COR-L47 (cell line): ENCODE results near the gene SLC6A17.
A peak's percentile ranks its signal among the peaks of the same experiment; 100 is the strongest.

Experiments
- DNase-seq: peaks from one replicate; lab custom pipeline; 2025; lab: John Stamatoyannopoulos, UW

SLC6A17 gene

GRCh38 chr1:110223127-110223526 lies 72.8 kb downstream of the SLC6A17 start:
- no peak for DNase-seq

DNA sequence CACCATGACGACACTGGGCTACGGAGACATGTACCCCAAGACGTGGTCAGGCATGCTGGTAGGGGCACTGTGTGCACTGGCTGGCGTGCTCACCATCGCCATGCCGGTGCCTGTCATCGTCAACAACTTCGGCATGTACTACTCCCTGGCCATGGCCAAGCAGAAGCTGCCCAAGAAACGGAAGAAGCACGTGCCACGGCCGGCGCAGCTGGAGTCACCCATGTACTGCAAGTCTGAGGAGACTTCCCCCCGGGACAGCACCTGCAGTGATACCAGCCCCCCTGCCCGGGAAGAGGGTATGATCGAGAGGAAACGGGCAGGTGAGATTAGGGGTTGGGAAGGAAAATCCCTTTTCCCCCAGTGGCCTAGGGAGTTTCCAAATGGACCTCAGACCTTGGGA lies 73.3 kb downstream of the SLC6A17 start:
- DNase-seq = no peak

GRCh38 chr1:110224240-110224995 lies 74.1 kb downstream of the SLC6A17 start:
- no peak for DNase-seq

- no peak for DNase-seq
Observed at GRCh38 chr1:110225212-110225611, 74.9 kb downstream of the SLC6A17 start.

DNA sequence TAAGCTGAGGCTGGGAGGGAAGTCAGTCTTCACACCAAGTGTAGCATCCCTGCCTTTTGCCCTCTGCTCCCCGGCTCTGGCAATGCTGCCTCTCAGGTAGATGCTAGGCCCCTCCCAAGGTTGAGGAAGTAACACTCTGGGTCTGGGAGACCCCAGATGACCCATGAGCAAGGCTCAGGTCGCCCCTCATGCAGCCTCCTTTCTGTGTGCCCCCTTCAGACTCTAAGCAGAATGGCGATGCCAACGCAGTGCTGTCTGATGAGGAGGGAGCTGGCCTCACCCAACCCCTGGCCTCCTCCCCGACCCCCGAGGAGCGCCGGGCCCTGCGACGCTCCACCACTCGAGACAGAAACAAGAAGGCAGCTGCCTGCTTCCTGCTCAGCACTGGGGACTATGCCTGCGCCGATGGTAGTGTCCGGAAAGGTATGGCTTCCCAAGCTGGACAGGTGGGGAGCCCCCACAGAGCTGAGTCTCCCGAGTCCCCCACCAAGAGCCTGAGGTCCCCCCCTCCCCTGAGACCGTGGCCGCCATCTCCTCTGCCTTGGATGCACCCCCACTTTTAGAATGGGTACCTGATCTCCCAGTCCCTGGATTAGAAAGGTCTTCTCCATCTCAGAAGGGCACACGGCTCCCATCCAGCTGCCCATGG lies 75.6 kb downstream of the SLC6A17 start:
- DNase-seq = no peak

DNA sequence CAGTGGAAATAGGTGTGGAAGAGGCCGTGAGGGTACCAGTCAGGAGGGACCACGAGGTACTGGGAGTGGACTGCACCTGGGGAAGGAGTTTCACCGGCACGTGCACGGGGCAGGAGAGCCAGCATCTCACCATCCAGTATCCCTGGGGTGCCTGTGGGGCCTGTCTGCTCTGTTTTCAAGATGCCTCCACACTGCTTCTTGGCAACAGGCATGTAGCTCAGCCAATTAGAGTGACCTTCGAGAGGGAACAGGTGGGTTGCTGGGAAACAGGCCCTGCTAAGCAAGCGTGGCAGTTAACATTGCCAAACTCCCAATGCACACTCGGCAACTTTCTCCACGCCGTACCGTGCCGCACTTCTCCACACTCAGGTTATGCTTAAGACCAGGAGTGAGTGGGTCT lies 77.5 kb downstream of the SLC6A17 start:
- DNase-seq = no peak

DNA sequence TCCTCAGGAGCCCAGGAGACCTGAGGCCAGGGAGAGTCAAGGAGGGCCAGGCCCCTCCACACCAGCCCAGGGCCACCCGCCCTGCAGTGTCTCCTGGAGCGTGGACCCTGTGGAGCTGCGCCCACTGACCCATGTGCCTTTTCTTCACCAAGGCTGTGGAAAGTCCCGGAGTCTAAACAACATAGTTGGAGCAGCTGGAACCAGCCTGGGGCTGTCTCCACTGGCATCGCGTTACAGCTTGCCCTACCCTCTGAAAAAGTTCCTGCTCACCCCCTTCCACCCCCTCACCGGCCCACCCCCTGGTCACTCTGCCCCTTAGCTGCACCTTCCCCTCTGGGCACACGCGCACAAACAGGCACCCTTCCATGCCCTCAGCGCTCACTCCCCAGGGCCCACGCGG lies 78.1 kb downstream of the SLC6A17 start:
- DNase-seq = no peak

GRCh38 chr1:110228869-110229268 lies 78.6 kb downstream of the SLC6A17 start:
- DNase-seq = no peak

- DNase-seq = peak; percentile 89
Observed at GRCh38 chr1:110229348-110230001, 79.2 kb downstream of the SLC6A17 start.

- DNase-seq = no peak
Observed at GRCh38 chr1:110230381-110231199, 80.3 kb downstream of the SLC6A17 start.

GRCh38 chr1:110233861-110234260 lies 83.6 kb downstream of the SLC6A17 start:
- peak; percentile 61 for DNase-seq

- DNase-seq = no peak
Observed at GRCh38 chr1:110234691-110235090, 84.4 kb downstream of the SLC6A17 start.

DNA sequence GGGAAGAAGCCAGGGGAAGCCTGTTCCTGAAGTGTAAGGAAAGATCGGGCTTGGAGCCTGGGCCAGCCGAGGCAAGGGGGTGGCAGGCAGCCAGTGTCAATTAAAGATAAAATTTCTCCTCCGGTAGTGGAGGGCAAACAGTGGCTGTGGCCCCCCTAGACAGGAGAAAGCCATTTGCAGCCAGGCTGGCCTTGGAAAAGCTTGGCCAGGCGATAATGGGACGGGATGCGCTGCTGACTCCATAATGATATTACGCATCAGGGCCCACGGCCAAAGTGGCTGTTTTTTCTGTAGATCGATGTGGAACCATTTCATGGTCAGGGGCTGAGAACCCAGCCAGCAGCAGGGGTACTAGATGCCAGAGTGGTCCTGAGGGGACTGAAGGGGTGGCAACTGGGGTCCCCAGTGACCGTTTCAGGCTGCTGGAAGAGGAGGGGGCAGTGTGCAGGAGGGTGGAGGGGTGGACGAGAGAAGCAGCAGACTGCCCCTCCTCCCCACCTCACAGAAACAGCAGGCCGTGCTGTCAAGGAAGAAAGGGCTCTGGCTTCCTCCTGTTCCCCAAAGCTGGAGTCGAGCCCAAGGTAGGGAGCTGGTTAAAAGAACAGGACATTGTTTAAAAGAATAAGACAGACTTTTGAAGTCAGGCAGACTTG lies 85.0 kb downstream of the SLC6A17 start:
- no peak for DNase-seq

DNA sequence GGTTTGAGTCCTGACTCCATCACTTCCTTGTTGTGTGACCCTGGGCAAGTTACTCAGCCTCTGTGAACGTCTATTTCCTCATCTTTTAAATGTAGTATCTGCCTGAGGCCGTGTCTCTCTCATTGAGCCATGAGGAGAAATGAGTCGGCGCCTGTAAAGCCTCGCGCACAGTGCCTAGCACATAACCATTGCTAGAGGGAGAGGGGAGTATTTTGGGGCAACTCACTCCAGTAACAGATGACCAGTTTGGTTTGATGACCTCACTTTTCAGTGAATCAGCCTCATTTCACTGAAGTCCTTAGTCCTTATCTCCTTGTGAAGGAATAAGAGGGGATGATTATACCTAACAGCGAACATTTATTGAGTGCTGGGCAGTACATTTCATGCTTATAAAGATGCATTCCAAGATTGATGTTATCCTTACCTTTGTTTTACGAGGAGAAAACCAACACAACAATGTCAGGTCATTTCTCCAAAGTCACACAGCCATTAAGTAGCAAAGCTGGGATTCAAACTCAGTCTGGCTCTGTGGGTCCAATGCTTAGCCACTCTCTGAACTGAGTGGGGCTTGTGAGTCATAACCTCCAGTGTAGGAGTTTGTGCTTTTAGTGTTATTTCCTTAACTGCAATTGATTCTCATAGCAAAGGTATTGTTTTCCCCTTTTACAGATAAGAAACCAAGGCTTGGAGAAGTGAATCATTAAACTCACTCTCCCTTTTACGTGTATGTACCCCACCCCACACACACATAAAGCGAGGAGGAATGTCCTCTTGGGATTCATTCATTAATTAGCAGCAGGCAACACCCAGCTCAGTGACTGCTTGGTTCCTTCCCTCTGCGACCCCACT lies 85.8 kb downstream of the SLC6A17 start:
- DNase-seq = no peak

DNA sequence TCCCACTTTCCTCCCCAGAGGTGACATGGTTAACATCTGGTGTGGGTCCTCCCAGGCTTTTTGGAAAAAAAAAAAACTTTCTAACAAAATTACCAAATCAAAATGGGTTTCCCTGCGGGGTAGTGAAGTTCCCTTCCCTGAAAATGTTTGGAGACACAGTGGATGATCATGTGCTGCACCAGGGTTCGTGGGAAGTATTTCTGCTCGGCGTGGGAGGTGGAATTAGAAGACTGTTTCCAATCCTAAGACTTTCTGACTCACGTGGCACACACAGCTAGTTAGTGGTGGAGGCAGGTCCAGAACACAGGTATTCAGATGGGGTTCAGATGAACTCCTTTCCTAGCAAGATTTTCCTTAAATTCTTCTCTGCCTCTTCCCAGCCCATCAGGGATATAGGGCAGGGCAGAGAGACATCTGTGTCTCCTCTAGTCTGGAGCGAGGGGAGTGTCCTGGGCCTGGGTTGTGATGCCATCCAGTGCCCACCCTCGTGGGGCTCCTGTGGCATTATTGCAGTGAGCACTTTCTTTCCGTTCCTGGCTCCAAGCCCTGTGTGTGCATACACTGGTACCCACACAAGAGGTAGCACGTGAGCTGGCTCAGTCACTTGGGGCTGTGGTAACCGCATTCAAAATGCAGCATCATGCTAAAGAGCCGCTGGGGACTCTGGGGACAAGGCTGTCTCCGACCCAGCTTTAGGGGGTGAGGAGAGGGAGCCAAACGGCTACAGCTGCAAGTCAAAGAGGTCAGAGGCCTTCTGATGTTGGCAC lies 87.3 kb downstream of the SLC6A17 start:
- DNase-seq = no peak

- no peak for DNase-seq
Observed at GRCh38 chr1:110239441-110240430, 89.4 kb downstream of the SLC6A17 start.

GRCh38 chr1:110240476-110241210 lies 90.3 kb downstream of the SLC6A17 start:
- peak; percentile 56 for DNase-seq

GRCh38 chr1:110241516-110241915 lies 91.2 kb downstream of the SLC6A17 start:
- DNase-seq = no peak
